OCI-LY7 (cell line): ENCODE results near the gene CCDC121. TPM values are rescaled to one million over a fixed set of nuclear protein-coding genes. Genes with fewer than 3 reads are reported as not detected.

Source experiments
- BruUV-seq: library from RNA; stranded (reverse); fragments of 400-500 nt; replicated peaks from 2 replicates; lab custom pipeline; 2021; lab: Mats Ljungman, UMichigan
- CTCF ChIA-PET: fragments of 300-600 bp; sonication (Branson Sonifier 250); formaldehyde crosslinking; loops from one replicate; lab custom pipeline; 2022; ENCODE audit warnings: antibody characterized with exemption; ENCODE audit not compliant: unreplicated experiment; lab: Charles Lee
- POLR2A ChIA-PET: fragments of 300-600 bp; sonication (Branson Sonifier 250); formaldehyde crosslinking; loops from one replicate; lab custom pipeline; 2022; ENCODE audit warnings: antibody characterized with exemption; lab: Charles Lee
- DNase-seq: peaks from one replicate; pipeline ENCODE4 v3.0.0-alpha.2; 2015; ENCODE audit warnings: low spot score
- H2AFZ ChIP-seq: fragments of 200-600 bp; sonication (generic), shearing (Covaris generic); 2 replicates; pipeline ENCODE4 v1.6.1; 2014; ENCODE audit warnings: mild to moderate bottlenecking, antibody characterized with exemption, low read length, moderate library complexity
- H3K27ac ChIP-seq: fragments of 200-600 bp; sonication (generic); 2 replicates; pipeline ENCODE4 v1.5.1; 2014; ENCODE audit warnings: mixed run types, low read depth, mild to moderate bottlenecking, moderate library complexity, low read length, inconsistent platforms; ENCODE audit not compliant: poor library complexity, severe bottlenecking
- H3K36me3 ChIP-seq: fragments of 200-600 bp; sonication (generic); 2 replicates; pipeline ENCODE4 v1.6.1; 2014; ENCODE audit warnings: mild to moderate bottlenecking, antibody characterized with exemption, low read length, moderate library complexity, mixed read lengths; ENCODE audit not compliant: insufficient read depth
- H3K4me1 ChIP-seq: fragments of 200-600 bp; sonication (generic); 2 replicates; pipeline ENCODE4 v1.5.1; 2014; ENCODE audit warnings: mild to moderate bottlenecking, low read length; ENCODE audit not compliant: insufficient read depth, poor library complexity, severe bottlenecking
- H3K4me2 ChIP-seq: fragments of 200-600 bp; sonication (generic); 2 replicates; pipeline ENCODE4 v1.6.1; 2014; ENCODE audit warnings: mild to moderate bottlenecking, low read length
- H3K4me3 ChIP-seq: fragments of 200-600 bp; sonication (generic); 2 replicates; pipeline ENCODE4 v1.5.1; 2014; ENCODE audit warnings: mild to moderate bottlenecking, low read depth, low read length; ENCODE audit not compliant: poor library complexity, severe bottlenecking
- H3K79me2 ChIP-seq: fragments of 200-600 bp; sonication (generic); 2 replicates; pipeline ENCODE4 v1.6.1; 2016; ENCODE audit warnings: low read depth, mild to moderate bottlenecking, low read length, moderate library complexity, mixed read lengths; ENCODE audit not compliant: insufficient read depth
- H3K9me2 ChIP-seq: fragments of 200-600 bp; sonication (generic); 2 replicates; pipeline ENCODE4 v1.6.1; 2016; ENCODE audit warnings: mild to moderate bottlenecking, low read length, mixed read lengths; ENCODE audit not compliant: insufficient read depth
- H3K9me3 ChIP-seq: fragments of 200-600 bp; sonication (generic); 2 replicates; pipeline ENCODE4 v1.6.1; 2014; ENCODE audit warnings: mild to moderate bottlenecking, mixed run types, low read length, mixed read lengths
- H4K20me1 ChIP-seq: fragments of 200-600 bp; sonication (generic); 2 replicates; pipeline ENCODE4 v1.6.1; 2014; ENCODE audit warnings: mild to moderate bottlenecking, antibody characterized with exemption, low read length, moderate library complexity, mixed read lengths; ENCODE audit not compliant: insufficient read depth
- CTCF ChIP-seq: fragments of 200-600 bp; sonication (generic); conservative IDR thresholded peaks from 2 replicates; pipeline ENCODE4 v1.5.1; 2014; ENCODE audit warnings: mild to moderate bottlenecking, antibody characterized with exemption, low read length, moderate library complexity, mixed read lengths
- EZH2phosphoT487 ChIP-seq: fragments of 200-600 bp; sonication (generic); IDR thresholded peaks from 2 replicates; pipeline ENCODE4 v1.6.1; 2018; ENCODE audit warnings: low read depth, borderline replicate concordance, mild to moderate bottlenecking, mixed run types, antibody characterized with exemption, low read length, moderate library complexity, mixed read lengths
- intact Hi-C: fragments of 100-400 bp; cut with micrococcal nuclease; formaldehyde crosslinking; loops from one replicate; pipeline ENCODE4 v1.10.0; 2022; ENCODE audit not compliant: unreplicated experiment
- total RNA-seq, 2 experiments: library from RNA; depleted of rRNA in 1 of 2; stranded (reverse); fragments of >200 nt in 1 of 2; shearing (Covaris generic) in 1 of 2; gene quantifications; 2 replicates each; pipeline ENCODE4 v1.2.3, GENCODE V29; 2014 to 2022

CCDC121 gene
- total RNA-seq, 2 experiments from 2014 or later: 4.7 to 5.1 TPM

DNA sequence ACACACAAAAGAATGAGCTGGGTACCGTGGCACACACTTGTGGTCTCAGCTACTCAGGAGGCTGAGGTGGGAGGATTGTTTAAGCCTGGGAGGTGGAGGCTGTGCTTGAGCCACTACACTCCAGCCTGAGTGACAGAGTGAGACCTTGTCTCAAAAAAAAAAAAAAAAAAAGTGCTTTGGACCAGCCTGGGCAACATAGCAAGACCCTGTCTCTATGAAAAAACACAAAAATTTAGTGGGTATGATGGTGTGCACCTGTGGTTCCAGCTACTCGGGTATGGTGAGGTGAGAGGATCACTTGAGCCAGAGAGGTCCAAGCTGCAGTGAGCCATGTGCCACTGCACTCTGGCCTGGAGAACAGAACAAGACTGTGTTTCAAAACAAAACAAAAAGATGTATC lies 35.6 kb downstream of the CCDC121 start:
- intact Hi-C loops: no loop called here
- Histone ChIP-seq H3K9me2 (no peaks in the 10 kb centered on the region), H3K4me3 (no peak overlapping the region), H3K27ac (no peak overlapping the region), H3K9me3 (peaks cover 48% of the 10 kb centered on the region), H4K20me1 (peaks cover 3% of the 10 kb centered on the region; the same call in 1 of the 2 replicates), H3K4me1 (no peaks in the 10 kb centered on the region), H3K36me3 (peaks cover 83% of the 10 kb centered on the region), H2AFZ (no peak overlapping the region), H3K79me2 (peaks cover 81% of the 10 kb centered on the region), H3K4me2 (no peak overlapping the region)
- no peak for DNase-seq
- TF ChIP-seq CTCF (no peak), EZH2phosphoT487 (no peak)
- CTCF ChIA-PET: no interaction called here
- no TSS peak for BruUV-seq
- POLR2A ChIA-PET: interaction anchor here (0.6 to 1.2 kb wide), 3 partner anchors 11 to 246 kb away, joined by 3 to 8 read pairs (median 3); no protein-coding TSS in a partner anchor

DNA sequence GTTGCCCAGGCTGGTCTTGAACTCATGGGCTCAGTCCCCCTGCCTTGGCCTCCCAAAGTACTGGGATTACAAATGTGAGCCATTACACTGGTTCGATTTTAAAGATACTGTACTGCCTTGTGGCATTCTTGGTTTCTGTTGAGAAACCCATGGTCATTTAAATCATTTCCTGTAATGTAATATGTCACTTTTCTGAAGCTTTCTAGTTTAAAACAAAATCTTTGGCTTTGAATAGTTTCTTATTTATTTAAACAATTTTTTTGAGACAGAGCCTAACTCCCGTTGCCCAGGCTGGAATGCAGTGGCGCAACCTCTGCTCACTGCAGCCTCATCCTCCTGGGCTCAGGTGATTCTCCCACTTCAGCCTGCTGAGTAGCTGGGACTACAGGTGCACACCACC lies 37.1 kb downstream of the CCDC121 start:
- peaks cover 3% of the 10 kb centered on the region; the same call in 1 of the 2 replicates for H4K20me1 ChIP-seq
- BruUV-seq: no TSS peak
- ChIA-PET CTCF (no interaction called here), POLR2A (interaction anchor here (0.9 kb wide), 1 partner anchor 17 kb away, joined by 3 read pairs; no protein-coding TSS in a partner anchor)
- no peak overlapping the region for H3K4me2 ChIP-seq
- peaks cover 82% of the 10 kb centered on the region for H3K79me2 ChIP-seq
- H3K9me2 ChIP-seq: no peaks in the 10 kb centered on the region
- intact Hi-C loops: no loop called here
- H3K36me3 ChIP-seq: peaks cover 84% of the 10 kb centered on the region
- no peak for DNase-seq
- H3K4me3 ChIP-seq: no peak overlapping the region
- TF ChIP-seq CTCF: no peak
- no peak for TF ChIP-seq EZH2phosphoT487
- peaks cover 45% of the 10 kb centered on the region for H3K9me3 ChIP-seq
- no peak overlapping the region for H3K27ac ChIP-seq
- H3K4me1 ChIP-seq: no peaks in the 10 kb centered on the region
- no peak overlapping the region for H2AFZ ChIP-seq

GRCh38 chr2:27588308-27588707 lies 40.5 kb downstream of the CCDC121 start:
- CTCF ChIA-PET: no interaction called here
- Histone ChIP-seq H3K79me2 (peaks cover 99% of the 10 kb centered on the region), H2AFZ (no peak overlapping the region), H3K4me1 (peaks cover 23% of the 10 kb centered on the region), H4K20me1 (peaks cover 9% of the 10 kb centered on the region; the same call in 1 of the 2 replicates), H3K9me2 (no peaks in the 10 kb centered on the region), H3K36me3 (peaks cover 62% of the 10 kb centered on the region), H3K9me3 (peaks cover 29% of the 10 kb centered on the region), H3K27ac (no peak overlapping the region), H3K4me2 (no peak overlapping the region), H3K4me3 (no peak overlapping the region)
- no peak for TF ChIP-seq EZH2phosphoT487
- no peak for TF ChIP-seq CTCF
- no peak for DNase-seq
- BruUV-seq: no TSS peak
- POLR2A ChIA-PET: no interaction called here
- intact Hi-C loops: no loop called here
